Measurements from ENCODE around the gene AMOTL2.

Gene AMOTL2

GRCh38 chr3:134378384-134378783 is 4.1 kb upstream of the AMOTL2 start:
- peak; percentile 13 for DNase-seq

- DNase-seq, result no peak
Observed at GRCh38 chr3:134377896-134378295, 3.6 kb upstream of the AMOTL2 start.

GRCh38 chr3:134376786-134377426 is 2.7 kb upstream of the AMOTL2 start:
- no peak for DNase-seq

GRCh38 chr3:134376385-134376765 is 2.1 kb upstream of the AMOTL2 start:
- DNase-seq, result no peak

GRCh38 chr3:134375582-134376384 is 1.5 kb upstream of the AMOTL2 start:
- no peak for DNase-seq

- DNase-seq, result no peak
Observed at GRCh38 chr3:134374791-134375581, 739 bp upstream of the AMOTL2 start.

- no peak for DNase-seq
Observed at GRCh38 chr3:134373271-134374104, 759 bp downstream of the AMOTL2 start.

GRCh38 chr3:134372396-134373270 is 1.6 kb downstream of the AMOTL2 start:
- no peak for DNase-seq

- no peak for DNase-seq
Observed at GRCh38 chr3:134371542-134372324, 2.5 kb downstream of the AMOTL2 start.

GRCh38 chr3:134370611-134371531 is 3.4 kb downstream of the AMOTL2 start:
- no peak for DNase-seq

- no peak for DNase-seq
Observed at GRCh38 chr3:134369861-134370596, 4.2 kb downstream of the AMOTL2 start.

GRCh38 chr3:134369231-134369741 is 5.0 kb downstream of the AMOTL2 start:
- no peak for DNase-seq

- DNase-seq, result no peak
Observed at GRCh38 chr3:134368751-134369105, 5.5 kb downstream of the AMOTL2 start.

GRCh38 chr3:134367869-134368750 is 6.1 kb downstream of the AMOTL2 start:
- DNase-seq, result no peak

GRCh38 chr3:134366928-134367811 is 7.1 kb downstream of the AMOTL2 start:
- DNase-seq, result no peak

- no peak for DNase-seq
Observed at GRCh38 chr3:134366221-134366927, 7.9 kb downstream of the AMOTL2 start.
